Stomach (tissue), 9 donors: ENCODE data around the gene MCRS1. TPM values are rescaled to one million over a fixed set of nuclear protein-coding genes. Genes with fewer than 3 reads are reported as not detected.

Experiments
- DNase-seq, 2 donors: peaks; one replicate each; pipeline versions ENCODE4 v3.0.0 to v3.0.0-alpha.2; 2013 to 2019
- H3K27ac ChIP-seq, 5 donors: fragments of 200-600 bp in 4 of 5; sonication (generic) in 4 of 5; one replicate each; pipeline ENCODE4 v1.5.1; 2013 to 2019; ENCODE audit warnings: mild to moderate bottlenecking in 1 of 5, moderate library complexity in 1 of 5
- H3K27me3 ChIP-seq, 3 donors: fragments of 200-600 bp; sonication (generic); one replicate each; pipeline ENCODE4 v1.5.1; 2017 to 2019; ENCODE audit warnings: mixed run types in 1 of 3
- H3K36me3 ChIP-seq, 4 donors: fragments of 200-600 bp; sonication (generic); 1 replicate in 3 of 4; 2 replicates in 1 of 4; pipeline ENCODE4 v1.5.1; 2016 to 2019
- H3K4me1 ChIP-seq, 4 donors: fragments of 200-600 bp; sonication (generic); one replicate each; pipeline ENCODE4 v1.5.1; 2016 to 2019
- H3K4me3 ChIP-seq, 4 donors: fragments of 200-600 bp; sonication (generic) in 3 of 4; one replicate each; pipeline ENCODE4 v1.5.1; 2016 to 2019; ENCODE audit warnings: mild to moderate bottlenecking in 1 of 4
- H3K9me3 ChIP-seq, 4 donors: fragments of 200-600 bp; sonication (generic); one replicate each; pipeline ENCODE4 v1.5.1; 2016 to 2019
- CTCF ChIP-seq, 7 experiments: fragments of 450-650 bp in 4 of 7; fragments of 200-600 bp in 3 of 7; sonication (generic) in 3 of 7; IDR thresholded peaks; one replicate each; pipeline ENCODE4 v1.5.1; 2016 to 2019; ENCODE audit warnings: antibody characterized with exemption in 7 of 7, control low read depth in 2 of 7, mild to moderate bottlenecking in 1 of 7
- EP300 ChIP-seq: sonication (generic); formaldehyde crosslinking; IDR thresholded peaks from one replicate; pipeline ENCODE4 v1.6.1; 2017; ENCODE audit warnings: antibody characterized with exemption
- POLR2A ChIP-seq, 4 donors: fragments of 450-650 bp; IDR thresholded peaks; one replicate each; pipeline ENCODE4 v1.6.1; 2016; ENCODE audit warnings: antibody characterized with exemption in 4 of 4, control low read depth in 2 of 4, mild to moderate bottlenecking in 1 of 4, moderate library complexity in 1 of 4
- POLR2AphosphoS5 ChIP-seq, 3 donors: sonication (generic); formaldehyde crosslinking; IDR thresholded peaks; one replicate each; pipeline ENCODE4 v1.6.1; 2016; ENCODE audit warnings: antibody characterized with exemption in 3 of 3
- WGBS, 5 donors: extraction: QIAGEN DNeasy Blood & Tissue Kit in 3 of 5; methylation state at CpG; one replicate each; pipeline versions ENCODE4 v1.1.5 to v1.1.7; 2013 to 2018; 5-methylcytosine and 5-hydroxymethylcytosine counted together
- intact Hi-C: fragments of 100-400 bp; cut with DNase I; formaldehyde crosslinking; loops from one replicate; pipeline ENCODE4 v1.15.1; 2023; ENCODE audit warnings: low total_unique reads
- polyA plus RNA-seq, 3 donors: library from polyadenylated mRNA; stranded (reverse); fragments of 200-250 nt; gene quantifications; one replicate each; pipeline ENCODE4 v1.2.3, GENCODE V29; 2013
- total RNA-seq, 5 donors: library from RNA; depleted of rRNA; stranded (reverse); fragments of >200 nt; gene quantifications; one replicate each; pipeline versions ENCODE4 v1.1.0 to v1.2.3, GENCODE V29; 2014 to 2016
- donor health status: healthy with polysubstance abuse.
- donor health status: Bipolar disorder and iron deficiency.
- donor health status: healthy.

MCRS1 gene
- total and polyA plus RNA-seq, 8 donors: 16.5 to 322 (median 48.5) TPM

- H3K27ac ChIP-seq: peak overlapping the region in 4 of 5 donors; percentile 91 to 98 (median 94)
- intact Hi-C loops: no loop called here
- WGBS, 5 donors: 1 to 2% (median 2%) methylated on average over 19 of the region's 19 CpGs
- H3K4me1 ChIP-seq: peaks cover 17 to 64% (median 40%) of the 10 kb centered on the region in 4 donors
- H3K4me3 ChIP-seq: peak overlapping the region; percentile 74 to 100 (median 97)
- H3K9me3 ChIP-seq: no peaks in the 10 kb centered on the region
- no peaks in the 10 kb centered on the region for H3K27me3 ChIP-seq
- H3K36me3 ChIP-seq: peaks cover 15 to 30% (median 23%) of the 10 kb centered on the region in 4 donors
- no peak for DNase-seq
- no peak for TF ChIP-seq POLR2A (IDR thresholded peaks at IDR 0.05)
- no peak for TF ChIP-seq CTCF (IDR thresholded peaks at IDR 0.05)
- no peak for TF ChIP-seq POLR2AphosphoS5 (IDR thresholded peaks at IDR 0.05)
- no peak for TF ChIP-seq EP300
Measured at GRCh38 chr12:49568442-49569162, 660 bp upstream of the MCRS1 start.

GRCh38 chr12:49567302-49567610 lies 686 bp downstream of the MCRS1 start:
- 1 to 6% (median 2%) methylated on average over 10 to 11 of the region's 11 CpGs for WGBS, 5 donors

GRCh38 chr12:49566361-49566760 lies 1.6 kb downstream of the MCRS1 start:
- intact Hi-C loops: no loop called here
- Histone ChIP-seq H3K4me3 (peak overlapping the region in 1 of 4 donors; percentile 96), H3K36me3 (peaks cover 36 to 52% (median 43%) of the 10 kb centered on the region in 4 donors), H3K27ac (no peak overlapping the region), H3K9me3 (no peaks in the 10 kb centered on the region), H3K27me3 (no peaks in the 10 kb centered on the region), H3K4me1 (peaks cover 17 to 64% (median 40%) of the 10 kb centered on the region in 4 donors)
- TF ChIP-seq EP300 (no peak), POLR2A (IDR thresholded peaks at IDR 0.05) (no peak), CTCF (IDR thresholded peaks at IDR 0.05) (no peak), POLR2AphosphoS5 (IDR thresholded peaks at IDR 0.05) (no peak)
- WGBS, 5 donors: 91 to 100% (median 96%) methylated on average over 8 to 13 of the region's 13 CpGs
- no peak for DNase-seq

More at GRCh38 chr12:49567302-49567610, 686 bp downstream of the MCRS1 start:
- peak overlapping the region; percentile 74 to 100 (median 97) for H3K4me3 ChIP-seq
- peaks cover 17 to 64% (median 40%) of the 10 kb centered on the region in 4 donors for H3K4me1 ChIP-seq
- peak overlapping the region; percentile 88 to 98 (median 94) for H3K27ac ChIP-seq
- no peaks in the 10 kb centered on the region for H3K27me3 ChIP-seq
- TF ChIP-seq CTCF (IDR thresholded peaks at IDR 0.05): no peak
- no peak for TF ChIP-seq POLR2A (IDR thresholded peaks at IDR 0.05)
- TF ChIP-seq POLR2AphosphoS5 (IDR thresholded peaks at IDR 0.05): no peak
- no peak for TF ChIP-seq EP300
- no peak for DNase-seq
- H3K9me3 ChIP-seq: no peaks in the 10 kb centered on the region
- intact Hi-C loops: no loop called here
- H3K36me3 ChIP-seq: peaks cover 27 to 43% (median 34%) of the 10 kb centered on the region in 4 donors

GRCh38 chr12:49565406-49566265 lies 2.3 kb downstream of the MCRS1 start:
- Histone ChIP-seq H3K27ac (no peak overlapping the region), H3K4me3 (peak overlapping the region in 1 of 4 donors; percentile 96), H3K36me3 (peaks cover 42 to 59% (median 50%) of the 10 kb centered on the region in 4 donors), H3K9me3 (no peaks in the 10 kb centered on the region), H3K27me3 (no peaks in the 10 kb centered on the region), H3K4me1 (peaks cover 17 to 57% (median 39%) of the 10 kb centered on the region in 4 donors)
- WGBS, 5 donors: 89 to 95% (median 94%) methylated on average over 10 to 12 of the region's 12 CpGs
- peak in 1 of 2 donors; percentile 1 for DNase-seq
- intact Hi-C loops: no loop called here
- TF ChIP-seq EP300 (no peak), POLR2A (IDR thresholded peaks at IDR 0.05) (no peak), CTCF (IDR thresholded peaks at IDR 0.05) (no peak), POLR2AphosphoS5 (IDR thresholded peaks at IDR 0.05) (no peak)
